Fibroblast of lung (primary cell): ENCODE results near the gene FBXO9. TPM values are rescaled to one million over a fixed set of nuclear protein-coding genes. Genes with fewer than 3 reads are reported as not detected.

Experiments used
- DNase-seq, 2 donors: peaks; one replicate each; pipeline versions ENCODE4 v3.0.0 to v3.0.0-alpha.2; 2010; ENCODE audit warnings: low read depth in 2 of 2
- H2AFZ ChIP-seq: 2 replicates; pipeline ENCODE4 v1.5.1; 2012; ENCODE audit warnings: low read length, control low read depth, inconsistent platforms
- H3K27ac ChIP-seq: 2 replicates; pipeline ENCODE4 v1.5.1; 2011; ENCODE audit warnings: low read length, control low read depth; ENCODE audit not compliant: insufficient read depth
- H3K27me3 ChIP-seq: 2 replicates; pipeline ENCODE4 v1.5.1; 2011; ENCODE audit warnings: mild to moderate bottlenecking, low read length; ENCODE audit not compliant: control insufficient read depth, insufficient read depth
- H3K36me3 ChIP-seq: 2 replicates; pipeline ENCODE4 v1.5.1; 2011; ENCODE audit warnings: low read length; ENCODE audit not compliant: control insufficient read depth, insufficient read depth
- H3K4me1 ChIP-seq: 2 replicates; pipeline ENCODE4 v1.5.1; 2011; ENCODE audit warnings: low read length; ENCODE audit not compliant: control insufficient read depth, insufficient read depth; ENCODE audit errors: extremely low read depth
- H3K4me2 ChIP-seq: 2 replicates; pipeline ENCODE4 v1.5.1; 2011; ENCODE audit warnings: low read length, control low read depth; ENCODE audit not compliant: insufficient read depth; ENCODE audit errors: extremely low read depth
- H3K4me3 ChIP-seq, 4 experiments: fragments of 200-600 bp in 1 of 4; sonication (generic) in 1 of 4; replicated peaks in 1 of 4; 2 replicates each; pipeline ENCODE4 v1.5.1; 2011 to 2016; ENCODE audit warnings: low read length in 4 of 4, low read depth in 3 of 4, mild to moderate bottlenecking in 3 of 4, control low read depth in 2 of 4, inconsistent platforms in 1 of 4, mixed read lengths in 1 of 4; ENCODE audit not compliant: insufficient read depth in 1 of 4; ENCODE audit errors: control extremely low read depth in 1 of 4
- H3K79me2 ChIP-seq: 2 replicates; pipeline ENCODE4 v1.5.1; 2012; ENCODE audit warnings: mild to moderate bottlenecking, low read length, inconsistent platforms; ENCODE audit not compliant: control insufficient read depth, insufficient read depth
- H3K9ac ChIP-seq: 2 replicates; pipeline ENCODE4 v1.5.1; 2011; ENCODE audit warnings: mild to moderate bottlenecking, low read length, control low read depth; ENCODE audit not compliant: insufficient read depth
- H3K9me3 ChIP-seq: 2 replicates; pipeline ENCODE4 v1.5.1; 2012; ENCODE audit warnings: low read depth, low read length; ENCODE audit not compliant: control insufficient read depth, insufficient read depth
- H4K20me1 ChIP-seq: 2 replicates; pipeline ENCODE4 v1.5.1; 2011; ENCODE audit warnings: low read length; ENCODE audit not compliant: control insufficient read depth, insufficient read depth; ENCODE audit errors: extremely low read depth
- CTCF ChIP-seq, 2 donors: IDR thresholded peaks in 1 of 2; conservative IDR thresholded peaks in 1 of 2; 1 replicate in 1 of 2; 2 replicates in 1 of 2; pipeline ENCODE4 v1.5.1; 2011 to 2012; ENCODE audit warnings: low read length in 2 of 2, control low read depth in 1 of 2, inconsistent platforms in 1 of 2, low read depth in 1 of 2, mild to moderate bottlenecking in 1 of 2
- EZH2 ChIP-seq: IDR thresholded peaks from 2 replicates; pipeline ENCODE4 v1.5.1; 2012; ENCODE audit warnings: low read length, control low read depth, mild to moderate bottlenecking; ENCODE audit errors: missing control alignments
- polyA plus RNA-seq, 2 donors: library from polyadenylated mRNA; depleted of rRNA in 1 of 2; stranded (reverse) in 1 of 2; unstranded in 1 of 2; fragments of >200 nt; gene quantifications; 2 replicates each; pipeline ENCODE4 v1.2.1, GENCODE V29; 2011 to 2012; ENCODE audit warnings: missing spikeins in 1 of 2
- total RNA-seq: library from RNA; depleted of rRNA; stranded (reverse); fragments of >200 nt; gene quantifications from 2 replicates; pipeline ENCODE4 v1.2.1, GENCODE V29; 2014

The FBXO9 gene
- total and polyA plus RNA-seq, 2 donors (not counting 1 experiment from before 2014, with no cell fraction given): 44.8 to 65.2 TPM

DNA sequence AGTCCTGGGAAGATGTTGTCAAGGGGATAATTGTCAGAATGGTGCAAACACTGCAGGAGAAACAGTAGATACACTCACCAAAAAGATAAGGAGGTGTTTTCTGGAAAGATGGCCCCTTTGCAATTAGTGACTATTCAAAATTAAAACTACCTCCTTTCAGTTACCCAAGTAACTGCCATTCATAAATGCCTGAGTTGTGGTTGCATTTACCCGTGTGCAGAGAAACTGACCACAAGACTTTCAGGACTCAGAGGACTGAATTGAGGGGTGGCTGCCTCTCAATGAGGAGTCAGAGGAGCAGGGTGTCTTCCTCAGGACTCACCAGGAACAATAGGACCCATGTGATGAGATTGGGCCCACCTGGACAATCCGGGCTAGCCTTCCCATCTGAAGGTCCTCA, 44.4 kb downstream of the FBXO9 start:
- H3K4me3 ChIP-seq: no peak overlapping the region
- H3K79me2 ChIP-seq: no peaks in the 10 kb centered on the region
- no peaks in the 10 kb centered on the region for H3K4me1 ChIP-seq
- H3K27me3 ChIP-seq: no peaks in the 10 kb centered on the region
- no peaks in the 10 kb centered on the region for H3K9me3 ChIP-seq
- H3K9ac ChIP-seq: no peak overlapping the region
- no peak for DNase-seq
- no peak overlapping the region for H2AFZ ChIP-seq
- H4K20me1 ChIP-seq: no peaks in the 10 kb centered on the region
- no peak overlapping the region for H3K4me2 ChIP-seq
- H3K36me3 ChIP-seq: no peaks in the 10 kb centered on the region
- TF ChIP-seq EZH2 (no peak), CTCF (conservative IDR thresholded peaks at IDR 0.05 in 1 of 2, IDR thresholded peaks at IDR 0.05 in 1 of 2; ENCODE audit: low read depth in 1 of 2, low read length in 2 of 2) (no peak)
- no peak overlapping the region for H3K27ac ChIP-seq

DNA sequence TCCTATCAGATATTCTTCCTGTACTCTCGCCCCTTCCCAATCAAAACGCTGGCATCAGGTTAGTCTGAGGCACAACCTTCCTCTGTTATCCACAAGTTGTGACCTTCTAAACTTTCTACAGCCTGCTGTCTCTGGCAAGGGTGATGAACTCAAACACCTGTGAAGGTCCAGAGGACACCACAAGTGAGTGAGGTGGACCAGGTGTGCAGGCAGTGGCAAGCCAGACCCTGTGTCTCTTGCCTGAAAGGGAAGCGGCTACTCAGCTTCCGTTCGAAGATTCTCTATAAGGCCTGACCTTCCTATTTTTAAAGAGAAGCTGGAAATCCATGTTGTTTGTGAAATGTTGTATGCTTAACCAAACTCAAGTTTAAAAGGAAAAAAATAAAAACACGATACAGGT, 46.7 kb downstream of the FBXO9 start:
- Histone ChIP-seq H3K79me2 (no peaks in the 10 kb centered on the region), H4K20me1 (no peaks in the 10 kb centered on the region), H3K4me2 (no peak overlapping the region), H3K4me3 (no peak overlapping the region), H3K4me1 (no peaks in the 10 kb centered on the region), H3K27ac (no peak overlapping the region), H3K36me3 (no peaks in the 10 kb centered on the region), H3K9me3 (no peaks in the 10 kb centered on the region), H3K9ac (no peak overlapping the region), H3K27me3 (no peaks in the 10 kb centered on the region), H2AFZ (no peak overlapping the region)
- TF ChIP-seq CTCF (conservative IDR thresholded peaks at IDR 0.05 in 1 of 2, IDR thresholded peaks at IDR 0.05 in 1 of 2; ENCODE audit: low read depth in 1 of 2, low read length in 2 of 2) (no peak), EZH2 (no peak)
- no peak for DNase-seq

GRCh38 chr6:53112404-53112803, 47.2 kb downstream of the FBXO9 start:
- H3K4me3 ChIP-seq: no peak overlapping the region
- no peak for DNase-seq
- no peak overlapping the region for H2AFZ ChIP-seq
- H3K4me1 ChIP-seq: no peaks in the 10 kb centered on the region
- no peak overlapping the region for H3K4me2 ChIP-seq
- TF ChIP-seq EZH2: no peak
- no peak overlapping the region for H3K27ac ChIP-seq
- no peaks in the 10 kb centered on the region for H3K9me3 ChIP-seq
- H3K27me3 ChIP-seq: no peaks in the 10 kb centered on the region
- no peak overlapping the region for H3K9ac ChIP-seq
- H4K20me1 ChIP-seq: no peaks in the 10 kb centered on the region
- no peaks in the 10 kb centered on the region for H3K79me2 ChIP-seq
- H3K36me3 ChIP-seq: no peaks in the 10 kb centered on the region
